ENCODE results near the gene SLC39A2.

Gene SLC39A2

DNA sequence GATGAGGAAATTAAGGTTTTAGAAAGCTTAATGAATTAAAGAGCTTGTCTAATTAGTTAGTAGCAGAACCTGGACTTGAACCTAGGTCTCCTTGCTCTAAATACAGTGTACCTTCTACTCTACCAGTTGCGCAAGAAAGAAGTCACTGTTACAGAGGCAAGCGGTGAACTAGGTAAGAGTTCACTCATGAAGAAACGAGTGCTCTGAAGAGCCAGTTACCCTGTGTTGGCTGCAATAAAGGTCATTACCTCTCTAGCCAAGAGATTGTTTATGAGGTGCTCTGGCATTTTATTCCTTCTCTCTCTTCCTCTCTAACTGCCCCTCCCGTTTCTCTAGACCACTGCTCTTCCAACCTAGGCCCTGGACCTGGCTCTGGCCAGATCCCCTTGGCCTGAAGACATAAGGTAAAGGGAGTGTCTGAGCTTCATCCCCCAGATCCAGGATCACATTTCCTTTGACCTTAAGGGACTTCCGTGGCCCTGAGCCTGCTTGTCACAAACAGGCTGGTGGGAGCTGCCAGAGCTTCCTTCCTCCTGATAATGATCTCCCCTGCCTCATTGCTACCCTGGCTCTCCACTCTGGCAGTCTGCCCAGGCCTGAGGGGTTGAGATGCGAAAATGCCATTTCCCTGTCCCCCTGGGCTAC lies 45.0 kb downstream of the SLC39A2 start:
- POLR2A ChIA-PET: no interaction called here
- TF ChIP-seq ZXDB (tag by site-specific recombination; IDR thresholded peaks at IDR 0.05): no peak
- H3K27ac ChIP-seq (ENCODE audit: extremely low read depth, low read depth, low read length): no peak overlapping the region
- H3K4me3 ChIP-seq (ENCODE audit: low read depth, low read length): no peak overlapping the region
- no peaks in the 10 kb centered on the region for H3K9me3 ChIP-seq (ENCODE audit: control insufficient read depth, insufficient read depth, low read depth, low read length)
- CTCF ChIA-PET: interaction anchor here (0.6 to 7.0 kb wide), 11 partner anchors 24 to 264 kb away, joined by 3 to 206 read pairs (median 4); partner anchors contain the start of gene TMEM253
- no peaks in the 10 kb centered on the region for H3K36me3 ChIP-seq (ENCODE audit: control insufficient read depth in 2 of 2, insufficient read depth in 1 of 2, low read length in 2 of 2)
- H3K4me1 ChIP-seq (ENCODE audit: control insufficient read depth, insufficient read depth, low read length): no peaks in the 10 kb centered on the region

GRCh38 chr14:21047378-21047781 lies 48.3 kb downstream of the SLC39A2 start:
- H3K4me1 ChIP-seq (ENCODE audit: control insufficient read depth, insufficient read depth, low read length): no peaks in the 10 kb centered on the region
- H3K4me3 ChIP-seq (ENCODE audit: low read depth, low read length): no peak overlapping the region
- no peaks in the 10 kb centered on the region for H3K36me3 ChIP-seq (ENCODE audit: control insufficient read depth in 2 of 2, insufficient read depth in 1 of 2, low read length in 2 of 2)
- ChIA-PET CTCF (interaction anchor here (0.6 to 3.2 kb wide), 9 partner anchors 8 to 185 kb away, joined by 3 to 20 read pairs (median 4); partner anchors contain the start of gene ARHGEF40), POLR2A (interaction anchor here (1.0 to 2.1 kb wide), 2 partner anchors 24 to 45 kb away, joined by 3 to 4 read pairs; no protein-coding TSS in a partner anchor)
- TF ChIP-seq ZIC2 (tag by site-specific recombination; IDR thresholded peaks at IDR 0.05) (no peak), ZFP41 (tag by site-specific recombination; IDR thresholded peaks at IDR 0.05; ENCODE audit: borderline replicate concordance) (no peak), ZBTB17 (tag by site-specific recombination; IDR thresholded peaks at IDR 0.05) (peak; percentile 78)
- TF ChIP-seq, protein P1, sequence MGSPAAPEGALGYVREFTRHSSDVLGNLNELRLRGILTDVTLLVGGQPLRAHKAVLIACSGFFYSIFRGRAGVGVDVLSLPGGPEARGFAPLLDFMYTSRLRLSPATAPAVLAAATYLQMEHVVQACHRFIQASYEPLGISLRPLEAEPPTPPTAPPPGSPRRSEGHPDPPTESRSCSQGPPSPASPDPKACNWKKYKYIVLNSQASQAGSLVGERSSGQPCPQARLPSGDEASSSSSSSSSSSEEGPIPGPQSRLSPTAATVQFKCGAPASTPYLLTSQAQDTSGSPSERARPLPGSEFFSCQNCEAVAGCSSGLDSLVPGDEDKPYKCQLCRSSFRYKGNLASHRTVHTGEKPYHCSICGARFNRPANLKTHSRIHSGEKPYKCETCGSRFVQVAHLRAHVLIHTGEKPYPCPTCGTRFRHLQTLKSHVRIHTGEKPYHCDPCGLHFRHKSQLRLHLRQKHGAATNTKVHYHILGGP (tag by site-specific recombination; IDR thresholded peaks at IDR 0.05): no peak
- no peak overlapping the region for H3K27ac ChIP-seq (ENCODE audit: extremely low read depth, low read depth, low read length)
- no peaks in the 10 kb centered on the region for H3K9me3 ChIP-seq (ENCODE audit: control insufficient read depth, insufficient read depth, low read depth, low read length)

DNA sequence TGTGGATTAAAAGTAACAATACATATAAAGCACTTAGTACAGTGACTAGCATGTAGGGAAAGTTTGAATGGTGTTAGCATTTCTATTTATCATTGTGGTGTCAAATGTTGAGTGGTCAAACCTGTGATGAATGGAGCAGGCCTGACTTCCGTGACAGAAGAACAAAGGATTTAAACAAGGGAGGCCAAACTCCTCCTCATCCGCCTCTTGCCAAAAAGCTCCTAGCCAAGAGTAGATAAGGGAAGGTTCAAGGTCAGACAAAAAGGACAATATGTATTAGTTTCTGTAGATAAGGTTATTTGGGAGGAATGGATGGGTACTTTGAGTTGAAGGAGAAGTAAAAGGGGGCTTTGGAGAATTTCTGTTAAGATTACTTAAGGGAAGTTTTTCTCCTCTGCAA lies 49.5 kb downstream of the SLC39A2 start:
- ChIA-PET POLR2A (interaction anchor here (2.1 kb wide), 1 partner anchor 44 kb away, joined by 4 read pairs; no protein-coding TSS in a partner anchor), CTCF (interaction anchor here (1.0 to 2.0 kb wide), 4 partner anchors 8 to 56 kb away, joined by 3 to 8 read pairs (median 5); partner anchors contain the start of gene ARHGEF40)
- Histone ChIP-seq H3K9me3 (ENCODE audit: control insufficient read depth, insufficient read depth, low read depth, low read length) (no peaks in the 10 kb centered on the region), H3K27ac (ENCODE audit: extremely low read depth, low read depth, low read length) (no peak overlapping the region), H3K4me1 (ENCODE audit: control insufficient read depth, insufficient read depth, low read length) (no peaks in the 10 kb centered on the region), H3K36me3 (ENCODE audit: control insufficient read depth in 2 of 2, insufficient read depth in 1 of 2, low read length in 2 of 2) (no peaks in the 10 kb centered on the region), H3K4me3 (ENCODE audit: low read depth, low read length) (no peak overlapping the region)
- no peak for TF ChIP-seq MEIS1 (CRISPR knock-in tag; IDR thresholded peaks at IDR 0.05; ENCODE audit: borderline replicate concordance)
- TF ChIP-seq SALL2 (tag by site-specific recombination; IDR thresholded peaks at IDR 0.05; ENCODE audit: borderline replicate concordance): no peak
- TF ChIP-seq, protein P2, sequence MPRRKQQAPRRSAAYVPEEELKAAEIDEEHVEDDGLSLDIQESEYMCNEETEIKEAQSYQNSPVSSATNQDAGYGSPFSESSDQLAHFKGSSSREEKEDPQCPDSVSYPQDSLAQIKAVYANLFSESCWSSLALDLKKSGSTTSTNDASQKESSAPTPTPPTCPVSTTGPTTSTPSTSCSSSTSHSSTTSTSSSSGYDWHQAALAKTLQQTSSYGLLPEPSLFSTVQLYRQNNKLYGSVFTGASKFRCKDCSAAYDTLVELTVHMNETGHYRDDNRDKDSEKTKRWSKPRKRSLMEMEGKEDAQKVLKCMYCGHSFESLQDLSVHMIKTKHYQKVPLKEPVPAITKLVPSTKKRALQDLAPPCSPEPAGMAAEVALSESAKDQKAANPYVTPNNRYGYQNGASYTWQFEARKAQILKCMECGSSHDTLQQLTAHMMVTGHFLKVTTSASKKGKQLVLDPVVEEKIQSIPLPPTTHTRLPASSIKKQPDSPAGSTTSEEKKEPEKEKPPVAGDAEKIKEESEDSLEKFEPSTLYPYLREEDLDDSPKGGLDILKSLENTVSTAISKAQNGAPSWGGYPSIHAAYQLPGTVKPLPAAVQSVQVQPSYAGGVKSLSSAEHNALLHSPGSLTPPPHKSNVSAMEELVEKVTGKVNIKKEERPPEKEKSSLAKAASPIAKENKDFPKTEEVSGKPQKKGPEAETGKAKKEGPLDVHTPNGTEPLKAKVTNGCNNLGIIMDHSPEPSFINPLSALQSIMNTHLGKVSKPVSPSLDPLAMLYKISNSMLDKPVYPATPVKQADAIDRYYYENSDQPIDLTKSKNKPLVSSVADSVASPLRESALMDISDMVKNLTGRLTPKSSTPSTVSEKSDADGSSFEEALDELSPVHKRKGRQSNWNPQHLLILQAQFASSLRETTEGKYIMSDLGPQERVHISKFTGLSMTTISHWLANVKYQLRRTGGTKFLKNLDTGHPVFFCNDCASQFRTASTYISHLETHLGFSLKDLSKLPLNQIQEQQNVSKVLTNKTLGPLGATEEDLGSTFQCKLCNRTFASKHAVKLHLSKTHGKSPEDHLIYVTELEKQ (tag by site-specific recombination; IDR thresholded peaks at IDR 0.05; ENCODE audit: borderline replicate concordance): no peak
- no peak for TF ChIP-seq ZNF174 (tag by site-specific recombination; IDR thresholded peaks at IDR 0.05)
- TF ChIP-seq ZNF600 (tag by site-specific recombination; IDR thresholded peaks at IDR 0.05): no peak
- no peak for TF ChIP-seq ZBTB8A (tag by site-specific recombination; IDR thresholded peaks at IDR 0.05)

DNA sequence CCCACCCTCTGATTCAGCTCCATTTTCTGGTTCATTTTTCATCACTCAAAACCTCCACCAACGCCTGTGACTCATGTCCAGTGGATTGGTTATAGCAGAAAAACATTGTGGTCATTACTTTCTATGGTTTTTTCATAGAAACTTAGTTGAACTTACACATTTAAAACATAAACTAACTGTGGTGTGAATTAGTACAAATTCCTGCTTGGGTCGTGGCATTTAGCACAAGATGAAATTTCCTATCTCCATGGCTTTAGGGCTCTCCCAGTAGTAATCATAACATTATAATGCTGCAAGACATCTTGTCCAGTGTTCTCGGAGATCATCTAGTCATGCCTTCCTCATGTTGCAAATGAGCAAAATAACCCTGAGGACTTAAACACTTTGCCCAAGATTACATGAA lies 50.2 kb downstream of the SLC39A2 start:
- H3K36me3 ChIP-seq (ENCODE audit: control insufficient read depth in 2 of 2, insufficient read depth in 1 of 2, low read length in 2 of 2): no peaks in the 10 kb centered on the region
- CTCF ChIA-PET: interaction anchor here (1.0 to 2.0 kb wide), 2 partner anchors 9 to 56 kb away, joined by 3 to 4 read pairs; no protein-coding TSS in a partner anchor
- TF ChIP-seq ZNF701 (tag by site-specific recombination; IDR thresholded peaks at IDR 0.05) (no peak), ZBTB17 (tag by site-specific recombination; IDR thresholded peaks at IDR 0.05) (peak; percentile 78)
- POLR2A ChIA-PET: interaction anchor here (2.1 kb wide), 1 partner anchor 43 kb away, joined by 4 read pairs; no protein-coding TSS in a partner anchor
- no peaks in the 10 kb centered on the region for H3K9me3 ChIP-seq (ENCODE audit: control insufficient read depth, insufficient read depth, low read depth, low read length)
- no peak overlapping the region for H3K4me3 ChIP-seq (ENCODE audit: low read depth, low read length)
- H3K27ac ChIP-seq (ENCODE audit: extremely low read depth, low read depth, low read length): no peak overlapping the region
- H3K4me1 ChIP-seq (ENCODE audit: control insufficient read depth, insufficient read depth, low read length): no peaks in the 10 kb centered on the region
